Thoracic aorta (tissue), 2 donors: Measurements from ENCODE around the gene OSBP2. TPM values are rescaled to one million over a fixed set of nuclear protein-coding genes. Genes with fewer than 3 reads are reported as not detected.

Source experiments
- ATAC-seq: fragments of 150-250 bp; one replicate; pipeline ENCODE4 v1.8.0; 2017; ENCODE audit warnings: low read depth; ENCODE audit not compliant: insufficient number of reproducible peaks, low FRiP score
- DNase-seq: peaks from one replicate; pipeline ENCODE4 v3.0.0-alpha.2; 2020; ENCODE audit warnings: low spot score
- H3K27ac ChIP-seq, 2 donors: fragments of 200-600 bp; sonication (generic); 1 replicate in 1 of 2; 2 replicates in 1 of 2; pipeline ENCODE4 v1.5.1; 2016; ENCODE audit warnings: mild to moderate bottlenecking in 2 of 2, moderate library complexity in 2 of 2
- H3K27me3 ChIP-seq: fragments of 200-600 bp; sonication (generic); replicated peaks from 2 replicates; pipeline ENCODE4 v1.6.0; 2016; ENCODE audit warnings: mild to moderate bottlenecking; ENCODE audit not compliant: insufficient read depth
- H3K36me3 ChIP-seq: fragments of 200-600 bp; sonication (generic); one replicate; pipeline ENCODE4 v1.5.1; 2016
- H3K4me1 ChIP-seq, 2 donors: fragments of 200-600 bp; sonication (generic); 1 replicate in 1 of 2; 2 replicates in 1 of 2; pipeline versions ENCODE4 v1.5.1 to v1.6.0; 2016; ENCODE audit warnings: low read depth in 2 of 2, mild to moderate bottlenecking in 1 of 2; ENCODE audit not compliant: control insufficient read depth in 1 of 2
- H3K4me3 ChIP-seq: fragments of 200-600 bp; sonication (generic); 2 replicates; pipeline ENCODE4 v1.5.1; 2016; ENCODE audit warnings: mild to moderate bottlenecking
- H3K9me3 ChIP-seq: fragments of 200-600 bp; sonication (generic); 2 replicates; pipeline ENCODE4 v1.5.1; 2016
- total RNA-seq, 2 donors: library from RNA; depleted of rRNA; stranded (reverse); fragments of >200 nt; gene quantifications; one replicate each; pipeline versions ENCODE4 v1.1.0 to v1.2.3, GENCODE V29; 2016
- TF ChIP-seq, protein P1 (sequence below): fragments of 200-600 bp; sonication (generic); IDR thresholded peaks from one replicate; pipeline ENCODE4 v1.5.1; 2019; ENCODE audit warnings: antibody characterized with exemption

The OSBP2 gene
- total RNA-seq, 2 donors from 2014 or later = 0.71 to 3.0 TPM

DNA sequence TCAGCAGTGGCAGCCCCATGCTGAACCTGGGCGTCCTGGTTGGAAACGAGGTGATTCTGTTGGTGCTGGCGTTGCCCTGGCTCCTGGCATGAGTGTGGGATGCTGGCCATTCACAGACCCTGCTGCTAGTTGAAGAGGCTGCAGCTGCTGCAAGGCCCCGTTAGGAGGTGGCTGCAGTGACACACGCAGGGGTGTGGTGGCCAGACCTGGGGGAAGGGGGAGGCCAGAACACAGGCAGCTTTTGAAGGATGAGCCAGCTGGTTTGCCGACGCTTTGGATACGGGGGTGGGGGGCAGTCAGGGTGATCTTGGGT is 196.7 kb downstream of the OSBP2 start:
- H3K36me3 ChIP-seq = peaks cover 7% of the 10 kb centered on the region
- DNase-seq = no peak
- H3K4me3 ChIP-seq = no peak overlapping the region
- H3K27me3 ChIP-seq = no peaks in the 10 kb centered on the region
- no peaks in the 10 kb centered on the region for H3K9me3 ChIP-seq
- no peaks in the 10 kb centered on the region for H3K4me1 ChIP-seq
- TF ChIP-seq, protein P1, sequence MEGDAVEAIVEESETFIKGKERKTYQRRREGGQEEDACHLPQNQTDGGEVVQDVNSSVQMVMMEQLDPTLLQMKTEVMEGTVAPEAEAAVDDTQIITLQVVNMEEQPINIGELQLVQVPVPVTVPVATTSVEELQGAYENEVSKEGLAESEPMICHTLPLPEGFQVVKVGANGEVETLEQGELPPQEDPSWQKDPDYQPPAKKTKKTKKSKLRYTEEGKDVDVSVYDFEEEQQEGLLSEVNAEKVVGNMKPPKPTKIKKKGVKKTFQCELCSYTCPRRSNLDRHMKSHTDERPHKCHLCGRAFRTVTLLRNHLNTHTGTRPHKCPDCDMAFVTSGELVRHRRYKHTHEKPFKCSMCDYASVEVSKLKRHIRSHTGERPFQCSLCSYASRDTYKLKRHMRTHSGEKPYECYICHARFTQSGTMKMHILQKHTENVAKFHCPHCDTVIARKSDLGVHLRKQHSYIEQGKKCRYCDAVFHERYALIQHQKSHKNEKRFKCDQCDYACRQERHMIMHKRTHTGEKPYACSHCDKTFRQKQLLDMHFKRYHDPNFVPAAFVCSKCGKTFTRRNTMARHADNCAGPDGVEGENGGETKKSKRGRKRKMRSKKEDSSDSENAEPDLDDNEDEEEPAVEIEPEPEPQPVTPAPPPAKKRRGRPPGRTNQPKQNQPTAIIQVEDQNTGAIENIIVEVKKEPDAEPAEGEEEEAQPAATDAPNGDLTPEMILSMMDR = no peak
- no peak overlapping the region for H3K27ac ChIP-seq
- ATAC-seq = no peak

DNA sequence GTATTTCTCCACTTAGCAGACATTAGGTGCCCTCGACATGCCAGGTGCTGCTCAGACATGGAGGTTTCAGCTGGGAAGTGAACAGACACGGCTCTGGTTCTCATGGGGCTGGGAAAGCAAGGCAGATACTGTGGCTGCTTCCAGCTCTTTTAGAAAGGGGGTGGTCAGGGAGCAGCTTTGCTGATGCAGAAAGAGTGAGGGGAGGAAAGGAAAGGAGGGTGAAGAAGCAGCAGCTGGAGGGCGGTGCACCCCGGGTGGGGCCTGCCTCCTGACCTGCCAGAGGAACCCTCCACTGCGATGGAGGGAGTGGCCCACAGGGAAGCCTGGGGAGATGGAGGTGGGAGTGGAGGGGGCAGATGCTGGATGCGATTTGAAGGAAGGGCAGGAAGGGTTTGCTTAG is 197.1 kb downstream of the OSBP2 start:
- Histone ChIP-seq H3K36me3 (peaks cover 7% of the 10 kb centered on the region), H3K4me1 (no peaks in the 10 kb centered on the region), H3K27ac (no peak overlapping the region), H3K4me3 (no peak overlapping the region), H3K9me3 (no peaks in the 10 kb centered on the region), H3K27me3 (no peaks in the 10 kb centered on the region)
- no peak for ATAC-seq
- TF ChIP-seq, protein P1 = no peak
- DNase-seq = no peak

DNA sequence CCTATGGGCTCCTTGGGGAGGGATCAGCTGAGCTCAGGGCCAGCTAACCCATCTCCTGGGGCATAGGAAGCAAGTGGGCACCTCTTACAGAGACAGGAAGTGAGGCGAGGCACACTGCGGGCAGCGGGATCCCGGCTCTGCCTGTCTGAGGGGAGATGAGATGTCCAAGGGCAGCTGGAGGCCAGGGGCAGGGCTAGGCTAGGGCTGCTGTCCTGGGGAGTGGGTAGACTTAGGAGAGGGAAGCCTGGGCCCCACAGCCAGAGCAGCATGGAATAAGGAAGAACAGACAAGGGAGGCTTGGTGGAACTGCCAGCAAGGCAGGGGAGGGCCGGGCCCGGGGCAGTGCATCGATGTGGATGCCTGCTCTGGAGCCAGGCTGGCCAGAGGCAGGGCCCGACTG is 197.6 kb downstream of the OSBP2 start:
- H3K9me3 ChIP-seq = no peaks in the 10 kb centered on the region
- H3K27ac ChIP-seq = no peak overlapping the region
- no peak for DNase-seq
- H3K4me3 ChIP-seq = no peak overlapping the region
- no peaks in the 10 kb centered on the region for H3K27me3 ChIP-seq
- no peak for ATAC-seq
- TF ChIP-seq, protein P1 = no peak
- H3K36me3 ChIP-seq = peaks cover 7% of the 10 kb centered on the region
- no peaks in the 10 kb centered on the region for H3K4me1 ChIP-seq

DNA sequence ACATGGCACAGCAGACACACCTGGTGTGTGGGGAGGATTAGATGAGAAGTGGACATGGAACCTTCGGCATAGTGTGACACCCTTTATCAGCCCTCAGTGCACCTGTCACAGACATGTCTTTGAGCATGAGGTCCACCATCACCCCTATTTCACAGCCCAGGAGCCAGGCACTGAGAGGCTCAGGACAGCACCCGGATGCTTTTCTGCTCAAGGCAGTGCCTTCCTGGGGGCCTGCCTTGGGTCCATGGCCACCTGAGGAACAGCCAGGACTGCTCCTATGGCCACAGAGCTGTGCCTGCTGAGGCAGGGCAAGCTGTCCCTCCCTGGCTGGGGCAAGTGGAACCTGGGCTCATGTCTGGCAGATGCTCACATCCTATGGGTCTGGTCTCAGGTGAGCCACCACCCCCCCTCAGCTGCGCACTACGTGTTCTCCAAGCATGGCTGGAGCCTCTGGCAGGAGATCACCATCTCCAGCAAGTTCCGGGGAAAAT is 198.1 kb downstream of the OSBP2 start:
- no peak for DNase-seq
- ATAC-seq = no peak
- H3K36me3 ChIP-seq = peaks cover 7% of the 10 kb centered on the region
- no peak overlapping the region for H3K27ac ChIP-seq
- H3K4me1 ChIP-seq = no peaks in the 10 kb centered on the region
- TF ChIP-seq, protein P1 = no peak
- no peaks in the 10 kb centered on the region for H3K9me3 ChIP-seq
- H3K4me3 ChIP-seq = no peak overlapping the region
- H3K27me3 ChIP-seq = no peaks in the 10 kb centered on the region

DNA sequence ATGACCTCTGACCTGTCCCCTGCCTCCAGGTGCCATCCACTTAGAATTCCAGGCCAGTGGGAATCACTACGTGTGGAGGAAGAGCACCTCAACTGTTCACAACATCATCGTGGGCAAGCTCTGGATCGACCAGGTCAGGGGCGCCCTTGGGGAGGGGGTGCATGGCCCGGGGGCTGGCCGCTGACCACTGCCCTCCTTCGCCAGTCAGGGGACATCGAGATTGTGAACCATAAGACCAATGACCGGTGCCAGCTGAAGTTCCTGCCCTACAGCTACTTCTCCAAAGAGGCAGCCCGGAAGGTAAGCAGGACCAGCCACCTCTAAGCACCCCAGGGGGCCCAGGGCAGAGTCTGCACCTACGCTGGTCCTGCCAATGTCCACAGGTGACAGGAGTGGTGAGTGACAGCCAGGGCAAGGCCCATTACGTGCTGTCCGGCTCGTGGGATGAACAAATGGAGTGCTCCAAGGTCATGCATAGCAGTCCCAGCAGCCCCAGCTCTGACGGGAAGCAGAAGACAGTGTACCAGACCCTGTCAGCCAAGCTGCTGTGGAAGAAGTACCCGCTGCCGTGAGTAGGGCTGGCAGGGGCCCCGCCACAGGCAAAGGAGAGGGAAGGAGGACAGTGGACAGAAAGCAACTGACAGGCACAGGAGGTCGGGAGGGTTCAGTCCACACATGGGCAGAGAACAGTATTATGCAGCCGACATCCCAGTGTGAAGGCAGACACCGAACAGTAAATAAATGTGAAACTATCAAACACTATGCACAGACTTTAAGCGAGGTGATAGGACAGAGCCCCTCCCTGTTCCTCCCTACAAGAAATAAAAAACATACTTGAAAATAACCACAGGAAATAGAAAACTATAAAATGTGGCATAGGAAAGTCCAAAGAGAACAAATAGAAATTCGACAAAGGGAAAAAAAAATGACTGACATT is 199.0 kb downstream of the OSBP2 start:
- TF ChIP-seq, protein P1 = no peak
- DNase-seq = no peak
- H3K9me3 ChIP-seq = no peaks in the 10 kb centered on the region
- H3K27ac ChIP-seq = no peak overlapping the region
- no peak for ATAC-seq
- H3K4me1 ChIP-seq = no peaks in the 10 kb centered on the region
- no peaks in the 10 kb centered on the region for H3K27me3 ChIP-seq
- H3K4me3 ChIP-seq = no peak overlapping the region
- H3K36me3 ChIP-seq = peaks cover 7% of the 10 kb centered on the region
